Measurements from ENCODE around the gene VWA8.

DNA sequence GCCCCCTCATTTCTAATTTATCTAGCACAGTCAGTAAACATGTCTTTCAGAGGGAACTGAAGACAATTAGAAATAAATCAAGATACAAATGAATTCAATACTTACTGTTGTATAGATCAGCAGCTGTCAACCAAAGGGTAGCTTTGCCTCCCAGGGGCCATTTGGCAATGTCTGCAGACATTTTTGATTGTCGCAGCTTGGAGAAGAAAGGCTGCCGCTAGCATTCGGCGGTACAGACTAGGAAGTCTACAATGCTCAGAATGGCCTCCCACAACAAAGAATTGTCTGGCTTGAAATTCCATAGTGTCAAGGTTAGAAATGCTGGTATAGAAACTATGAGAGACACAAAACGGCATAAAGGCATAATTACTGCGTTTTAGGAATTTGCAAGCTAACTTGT is 412.0 kb downstream of the VWA8 start:
- TF ChIP-seq, protein P1, sequence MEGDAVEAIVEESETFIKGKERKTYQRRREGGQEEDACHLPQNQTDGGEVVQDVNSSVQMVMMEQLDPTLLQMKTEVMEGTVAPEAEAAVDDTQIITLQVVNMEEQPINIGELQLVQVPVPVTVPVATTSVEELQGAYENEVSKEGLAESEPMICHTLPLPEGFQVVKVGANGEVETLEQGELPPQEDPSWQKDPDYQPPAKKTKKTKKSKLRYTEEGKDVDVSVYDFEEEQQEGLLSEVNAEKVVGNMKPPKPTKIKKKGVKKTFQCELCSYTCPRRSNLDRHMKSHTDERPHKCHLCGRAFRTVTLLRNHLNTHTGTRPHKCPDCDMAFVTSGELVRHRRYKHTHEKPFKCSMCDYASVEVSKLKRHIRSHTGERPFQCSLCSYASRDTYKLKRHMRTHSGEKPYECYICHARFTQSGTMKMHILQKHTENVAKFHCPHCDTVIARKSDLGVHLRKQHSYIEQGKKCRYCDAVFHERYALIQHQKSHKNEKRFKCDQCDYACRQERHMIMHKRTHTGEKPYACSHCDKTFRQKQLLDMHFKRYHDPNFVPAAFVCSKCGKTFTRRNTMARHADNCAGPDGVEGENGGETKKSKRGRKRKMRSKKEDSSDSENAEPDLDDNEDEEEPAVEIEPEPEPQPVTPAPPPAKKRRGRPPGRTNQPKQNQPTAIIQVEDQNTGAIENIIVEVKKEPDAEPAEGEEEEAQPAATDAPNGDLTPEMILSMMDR (tag by site-specific recombination; IDR thresholded peaks at IDR 0.05), result no peak
- TF ChIP-seq TRIM28 (IDR thresholded peaks at IDR 0.05; ENCODE audit: borderline replicate concordance, low read length) (no peak), ZNF248 (tag by site-specific recombination; IDR thresholded peaks at IDR 0.05) (no peak), KLF1 (tag by site-specific recombination; IDR thresholded peaks at IDR 0.05) (no peak), ZNF350 (tag by site-specific recombination; IDR thresholded peaks at IDR 0.05) (no peak), ZNF416 (tag by site-specific recombination; IDR thresholded peaks at IDR 0.05) (no peak), ZSCAN30 (tag by site-specific recombination; IDR thresholded peaks at IDR 0.05) (no peak)
- TF ChIP-seq, protein P2, sequence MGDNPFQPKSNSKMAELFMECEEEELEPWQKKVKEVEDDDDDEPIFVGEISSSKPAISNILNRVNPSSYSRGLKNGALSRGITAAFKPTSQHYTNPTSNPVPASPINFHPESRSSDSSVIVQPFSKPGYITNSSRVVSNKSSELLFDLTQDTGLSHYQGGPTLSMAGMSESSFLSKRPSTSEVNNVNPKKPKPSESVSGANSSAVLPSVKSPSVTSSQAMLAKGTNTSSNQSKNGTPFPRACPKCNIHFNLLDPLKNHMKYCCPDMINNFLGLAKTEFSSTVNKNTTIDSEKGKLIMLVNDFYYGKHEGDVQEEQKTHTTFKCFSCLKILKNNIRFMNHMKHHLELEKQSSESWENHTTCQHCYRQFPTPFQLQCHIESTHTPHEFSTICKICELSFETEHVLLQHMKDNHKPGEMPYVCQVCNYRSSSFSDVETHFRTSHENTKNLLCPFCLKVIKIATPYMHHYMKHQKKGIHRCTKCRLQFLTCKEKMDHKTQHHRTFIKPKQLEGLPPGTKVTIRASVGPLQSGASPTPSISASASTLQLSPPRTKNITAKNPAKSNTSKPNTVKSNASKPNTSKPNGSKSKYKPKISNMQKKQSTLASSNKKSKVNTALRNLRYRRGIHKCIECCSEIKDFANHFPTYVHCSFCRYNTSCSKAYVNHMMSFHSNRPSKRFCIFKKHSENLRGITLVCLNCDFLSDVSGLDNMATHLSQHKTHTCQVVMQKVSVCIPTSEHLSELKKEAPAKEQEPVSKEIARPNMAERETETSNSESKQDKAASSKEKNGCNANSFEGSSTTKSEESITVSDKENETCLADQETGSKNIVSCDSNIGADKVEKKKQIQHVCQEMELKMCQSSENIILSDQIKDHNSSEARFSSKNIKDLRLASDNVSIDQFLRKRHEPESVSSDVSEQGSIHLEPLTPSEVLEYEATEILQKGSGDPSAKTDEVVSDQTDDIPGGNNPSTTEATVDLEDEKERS (tag by site-specific recombination; IDR thresholded peaks at IDR 0.05), result no peak
- TF ChIP-seq, protein P3, sequence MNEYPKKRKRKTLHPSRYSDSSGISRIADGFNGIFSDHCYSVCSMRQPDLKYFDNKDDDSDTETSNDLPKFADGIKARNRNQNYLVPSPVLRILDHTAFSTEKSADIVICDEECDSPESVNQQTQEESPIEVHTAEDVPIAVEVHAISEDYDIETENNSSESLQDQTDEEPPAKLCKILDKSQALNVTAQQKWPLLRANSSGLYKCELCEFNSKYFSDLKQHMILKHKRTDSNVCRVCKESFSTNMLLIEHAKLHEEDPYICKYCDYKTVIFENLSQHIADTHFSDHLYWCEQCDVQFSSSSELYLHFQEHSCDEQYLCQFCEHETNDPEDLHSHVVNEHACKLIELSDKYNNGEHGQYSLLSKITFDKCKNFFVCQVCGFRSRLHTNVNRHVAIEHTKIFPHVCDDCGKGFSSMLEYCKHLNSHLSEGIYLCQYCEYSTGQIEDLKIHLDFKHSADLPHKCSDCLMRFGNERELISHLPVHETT (tag by site-specific recombination; IDR thresholded peaks at IDR 0.05), result no peak
